CD4-positive, alpha-beta T cell (primary cell): ENCODE data around the gene WT1. TPM values are rescaled to one million over a fixed set of nuclear protein-coding genes. Genes with fewer than 3 reads are reported as not detected.
A peak's percentile ranks its signal among the peaks of the same experiment; 100 is the strongest.

Experiments used
- ATAC-seq: fragments of 200-7000 bp; cut with Tn5 transposase; one replicate; pipeline ENCODE4 v1.10.0; 2022; ENCODE audit warnings: mild to moderate bottlenecking; ENCODE audit not compliant: poor library complexity
- CTCF ChIA-PET: fragments of 350-600 bp; sonication (Branson Sonifier 250); formaldehyde crosslinking; loops from one replicate; lab custom pipeline; 2021; ENCODE audit warnings: antibody characterized with exemption, inconsistent platforms; lab: Charles Lee
- POLR2A ChIA-PET: fragments of 350-600 bp; sonication (Branson Sonifier 250); formaldehyde crosslinking; loops from one replicate; lab custom pipeline; 2021; ENCODE audit warnings: antibody characterized with exemption, inconsistent platforms; lab: Charles Lee
- DNase-seq, 14 experiments: peaks; one replicate each; pipeline ENCODE4 v3.0.0-alpha.2; 2013 to 2020; ENCODE audit warnings: mixed read lengths in 2 of 14
- H3K27ac ChIP-seq, 2 donors: one replicate each; pipeline versions ENCODE4 v1.5.1 to v1.7.0; 2013; ENCODE audit warnings: low read length in 2 of 2, low read depth in 1 of 2, mild to moderate bottlenecking in 1 of 2
- H3K27me3 ChIP-seq, 2 experiments: 1 replicate in 1 of 2; 2 replicates in 1 of 2; pipeline versions ENCODE4 v1.6.1 to v1.7.0; 2013; ENCODE audit warnings: low read length in 2 of 2, control low read depth in 1 of 2, mild to moderate bottlenecking in 1 of 2, moderate library complexity in 1 of 2; ENCODE audit not compliant: insufficient read depth in 2 of 2, control insufficient read depth in 1 of 2
- H3K36me3 ChIP-seq: one replicate; pipeline ENCODE4 v1.6.1; 2013; ENCODE audit warnings: low read length, control low read depth; ENCODE audit not compliant: insufficient read depth
- H3K4me1 ChIP-seq: one replicate; pipeline ENCODE4 v1.6.1; 2013; ENCODE audit warnings: low read length, control low read depth; ENCODE audit not compliant: insufficient read depth
- H3K4me3 ChIP-seq: one replicate; pipeline ENCODE4 v1.5.1; 2013; ENCODE audit warnings: mild to moderate bottlenecking, low read length, moderate library complexity
- H3K9me3 ChIP-seq, 2 experiments: 1 replicate in 1 of 2; 2 replicates in 1 of 2; pipeline versions ENCODE4 v1.6.1 to v1.7.0; 2013; ENCODE audit warnings: low read length in 2 of 2, mild to moderate bottlenecking in 2 of 2, control low read depth in 1 of 2, moderate library complexity in 1 of 2; ENCODE audit not compliant: control insufficient read depth in 1 of 2, insufficient read depth in 1 of 2
- H3K27ac Mint-ChIP-seq: one replicate; pipeline ENCODE4 v1.8.0; 2020; ENCODE audit warnings: mixed read lengths
- H3K27me3 Mint-ChIP-seq: one replicate; pipeline ENCODE4 v1.8.0; 2021; ENCODE audit warnings: mixed read lengths
- H3K36me3 Mint-ChIP-seq: one replicate; pipeline ENCODE4 v1.8.0; 2021; ENCODE audit warnings: low read depth, mixed read lengths
- H3K4me1 Mint-ChIP-seq: one replicate; pipeline ENCODE4 v1.8.0; 2021; ENCODE audit warnings: low read depth, mixed read lengths
- H3K4me3 Mint-ChIP-seq: one replicate; pipeline ENCODE4 v1.8.0; 2020; ENCODE audit warnings: mild to moderate bottlenecking, mixed read lengths
- H3K9me3 Mint-ChIP-seq: one replicate; pipeline ENCODE4 v1.8.0; 2020; ENCODE audit warnings: mixed read lengths
- CTCF ChIP-seq: fragments of 200-600 bp; IDR thresholded peaks from one replicate; pipeline ENCODE4 v1.8.0; 2022; ENCODE audit warnings: antibody characterized with exemption, mild to moderate bottlenecking
- intact Hi-C, 2 experiments: fragments of 100-400 bp; cut with DNase I in 1 of 2; cut with micrococcal nuclease in 1 of 2; formaldehyde crosslinking; loops; one replicate each; pipeline versions ENCODE4 v1.15.1 to v1.9.0; 2023 to 2025; cut with DNase I, micrococcal nuclease
- polyA plus RNA-seq, 2 donors: library from polyadenylated mRNA; unstranded; fragments of 120-200 nt; gene quantifications; one replicate each; pipeline ENCODE4 v1.2.1, GENCODE V29; 2013
- total RNA-seq, 174 experiments: library from RNA in 2 of 174; stranded (reverse) in 2 of 174; gene quantifications; one replicate each; pipeline ENCODE4 v1.2.3 and lab custom pipeline; 2021 to 2026

WT1 gene
- total RNA-seq (not detected), total RNA-seq (lab: John Stamatoyannopoulos, UW) (0 to 0.46 (median 0) reads per million in 172 experiments)
- polyA plus RNA-seq (2013, experiment 1 of 2) = not detected
- polyA plus RNA-seq (2013, experiment 2 of 2) = 0.03 TPM

DNA sequence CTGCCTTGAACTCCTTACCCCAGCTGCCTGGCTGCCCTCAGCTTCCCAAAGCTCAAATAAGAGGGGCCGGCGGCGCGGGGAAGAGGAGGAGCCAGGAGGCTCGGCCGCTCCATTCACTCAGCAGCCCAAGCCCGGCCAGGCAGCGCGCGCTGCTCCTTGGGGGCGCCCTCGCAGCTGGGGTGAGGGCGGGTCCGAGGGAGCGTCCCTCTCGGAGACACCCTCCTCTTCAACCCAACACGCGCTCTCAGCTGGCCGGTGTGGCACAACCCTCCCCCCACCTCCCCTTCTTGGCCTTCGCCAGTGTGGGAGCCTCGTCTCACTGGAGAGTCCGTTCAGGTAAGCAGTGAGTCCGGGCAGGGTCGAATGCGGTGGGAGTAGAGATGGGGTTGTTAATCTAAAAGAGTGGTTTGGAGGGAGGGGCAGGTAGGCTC is at the start of gene WT1:
Gene WT1 (minus strand): TSS at position 29 of the 431 bp plus-strand sequence.
- ChIA-PET POLR2A (no interaction called here), CTCF (no interaction called here)
- Mint-ChIP-seq H3K36me3 (no peaks in the 10 kb centered on the region), H3K27me3 (peaks cover 86% of the 10 kb centered on the region), H3K4me3 (peak within 1 kb of the TSS; percentile 34), H3K9me3 (no peaks in the 10 kb centered on the region), H3K4me1 (peaks cover 51% of the 10 kb centered on the region), H3K27ac (no peak within 1 kb of the TSS)
- Histone ChIP-seq H3K9me3 (peaks cover 0 to 48% of the 10 kb centered on the region in 2 experiments), H3K27me3 (peaks cover 85 to 91% of the 10 kb centered on the region in 2 experiments), H3K4me1 (peaks cover 59% of the 10 kb centered on the region), H3K36me3 (no peaks in the 10 kb centered on the region), H3K4me3 (no peak within 1 kb of the TSS), H3K27ac (no peak within 1 kb of the TSS)
- TF ChIP-seq CTCF = no peak
- no peak for DNase-seq
- intact Hi-C loops = no loop called here
- no peak for ATAC-seq

DNA sequence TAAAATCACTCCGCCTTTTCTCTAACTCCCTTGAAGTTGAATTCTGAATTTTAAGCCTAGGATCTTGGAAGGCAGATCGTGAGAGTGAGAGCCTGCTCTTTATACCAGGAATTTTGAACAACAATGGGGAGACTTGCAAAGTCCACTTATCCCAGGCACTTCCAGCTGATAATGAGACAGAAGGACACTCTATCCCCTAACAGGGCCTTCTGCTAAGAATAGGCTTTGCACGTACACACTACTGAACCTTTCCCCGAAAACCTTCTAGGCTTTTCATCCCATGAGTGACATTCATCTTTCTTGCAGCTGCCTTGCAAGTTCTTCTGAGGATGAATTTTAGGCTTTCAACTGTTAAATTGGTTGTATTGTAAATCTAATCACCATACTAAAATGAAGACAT is 44.0 kb upstream of the WT1 start:
- ChIA-PET POLR2A (no interaction called here), CTCF (no interaction called here)
- Histone ChIP-seq H3K27me3 (no peaks in the 10 kb centered on the region), H3K4me1 (no peaks in the 10 kb centered on the region), H3K4me3 (no peak overlapping the region), H3K9me3 (no peaks in the 10 kb centered on the region), H3K27ac (no peak overlapping the region), H3K36me3 (no peaks in the 10 kb centered on the region)
- Mint-ChIP-seq H3K4me1 (no peaks in the 10 kb centered on the region), H3K9me3 (no peaks in the 10 kb centered on the region), H3K36me3 (no peaks in the 10 kb centered on the region), H3K27ac (no peak overlapping the region), H3K4me3 (no peak overlapping the region), H3K27me3 (no peaks in the 10 kb centered on the region)
- ATAC-seq (no peak), DNase-seq (no peak)
- no peak for TF ChIP-seq CTCF
- intact Hi-C loops = no loop called here

- intact Hi-C loops = no loop called here
- no peaks in the 10 kb centered on the region for H3K27me3 Mint-ChIP-seq
- H3K36me3 Mint-ChIP-seq = no peaks in the 10 kb centered on the region
- H3K4me1 Mint-ChIP-seq = no peaks in the 10 kb centered on the region
- no peak overlapping the region for H3K27ac ChIP-seq
- H3K9me3 ChIP-seq = no peaks in the 10 kb centered on the region
- no peak overlapping the region for H3K4me3 Mint-ChIP-seq
- TF ChIP-seq CTCF = no peak
- no peaks in the 10 kb centered on the region for H3K36me3 ChIP-seq
- DNase-seq = no peak
- H3K9me3 Mint-ChIP-seq = no peaks in the 10 kb centered on the region
- H3K27me3 ChIP-seq = no peaks in the 10 kb centered on the region
- no peak overlapping the region for H3K27ac Mint-ChIP-seq
- POLR2A ChIA-PET = no interaction called here
- H3K4me3 ChIP-seq = no peak overlapping the region
- no peaks in the 10 kb centered on the region for H3K4me1 ChIP-seq
- CTCF ChIA-PET = no interaction called here
- ATAC-seq = no peak
These were observed 43.0 kb upstream of the WT1 start for GRCh38 chr11:32478277-32478731.
